ENCODE measurements around the gene TANK. TPM values are rescaled to one million over a fixed set of nuclear protein-coding genes. Genes with fewer than 3 reads are reported as not detected.

Gene TANK
- total and polyA plus RNA-seq, 4 donors, result 35.2 to 144 (median 61.0) TPM

DNA sequence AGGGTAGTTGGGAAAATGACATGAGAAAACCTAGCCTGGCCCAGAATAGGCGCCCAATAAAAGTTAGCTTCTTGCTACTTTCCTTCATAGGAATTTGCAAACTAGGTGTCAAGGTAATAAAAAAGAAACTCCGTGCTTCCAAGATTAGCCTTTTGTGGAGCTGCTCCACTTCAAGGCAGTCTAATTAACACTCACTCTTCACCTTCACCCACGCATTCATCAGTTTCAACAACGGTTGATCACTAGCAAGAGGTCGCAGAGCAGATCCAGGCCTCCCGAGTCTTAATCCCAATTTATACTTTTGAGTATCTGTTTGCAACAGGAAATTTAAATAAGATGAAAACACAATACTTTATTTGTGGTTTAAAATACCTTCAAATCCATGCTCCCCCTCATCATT is 39.5 kb upstream of the TANK start:
- TF ChIP-seq, protein P1, sequence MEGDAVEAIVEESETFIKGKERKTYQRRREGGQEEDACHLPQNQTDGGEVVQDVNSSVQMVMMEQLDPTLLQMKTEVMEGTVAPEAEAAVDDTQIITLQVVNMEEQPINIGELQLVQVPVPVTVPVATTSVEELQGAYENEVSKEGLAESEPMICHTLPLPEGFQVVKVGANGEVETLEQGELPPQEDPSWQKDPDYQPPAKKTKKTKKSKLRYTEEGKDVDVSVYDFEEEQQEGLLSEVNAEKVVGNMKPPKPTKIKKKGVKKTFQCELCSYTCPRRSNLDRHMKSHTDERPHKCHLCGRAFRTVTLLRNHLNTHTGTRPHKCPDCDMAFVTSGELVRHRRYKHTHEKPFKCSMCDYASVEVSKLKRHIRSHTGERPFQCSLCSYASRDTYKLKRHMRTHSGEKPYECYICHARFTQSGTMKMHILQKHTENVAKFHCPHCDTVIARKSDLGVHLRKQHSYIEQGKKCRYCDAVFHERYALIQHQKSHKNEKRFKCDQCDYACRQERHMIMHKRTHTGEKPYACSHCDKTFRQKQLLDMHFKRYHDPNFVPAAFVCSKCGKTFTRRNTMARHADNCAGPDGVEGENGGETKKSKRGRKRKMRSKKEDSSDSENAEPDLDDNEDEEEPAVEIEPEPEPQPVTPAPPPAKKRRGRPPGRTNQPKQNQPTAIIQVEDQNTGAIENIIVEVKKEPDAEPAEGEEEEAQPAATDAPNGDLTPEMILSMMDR (IDR thresholded peaks at IDR 0.05; ENCODE audit: control extremely low read depth, extremely low read depth), result no peak
- Histone ChIP-seq H3K9ac (ENCODE audit: insufficient read depth in 1 of 2, low read length in 2 of 2) (no peak overlapping the region), H3K4me3 (no peak overlapping the region), H3K4me1 (ENCODE audit: control insufficient read depth in 5 of 5, insufficient read depth in 5 of 5, low read length in 5 of 5) (peaks cover 0 to 7% (median 0%) of the 10 kb centered on the region in 5 donors), H3K9me3 (ENCODE audit: control insufficient read depth in 4 of 4, insufficient read depth in 3 of 4, low read length in 3 of 4) (no peaks in the 10 kb centered on the region), H3K36me3 (ENCODE audit: control insufficient read depth in 4 of 4, insufficient read depth in 4 of 4, low read length in 4 of 4) (no peaks in the 10 kb centered on the region), H3K27ac (ENCODE audit: low read depth in 1 of 2, low read length in 1 of 2) (no peak overlapping the region), H3K27me3 (ENCODE audit: control insufficient read depth in 3 of 3, insufficient read depth in 3 of 3, low read length in 2 of 3) (no peaks in the 10 kb centered on the region)
- WGBS, 2 donors, result 93 to 95% methylated on average over 6 of the region's 6 CpGs
- ATAC-seq (ENCODE audit: insufficient read depth, low FRiP score) (no peak), DNase-seq (no peak)

DNA sequence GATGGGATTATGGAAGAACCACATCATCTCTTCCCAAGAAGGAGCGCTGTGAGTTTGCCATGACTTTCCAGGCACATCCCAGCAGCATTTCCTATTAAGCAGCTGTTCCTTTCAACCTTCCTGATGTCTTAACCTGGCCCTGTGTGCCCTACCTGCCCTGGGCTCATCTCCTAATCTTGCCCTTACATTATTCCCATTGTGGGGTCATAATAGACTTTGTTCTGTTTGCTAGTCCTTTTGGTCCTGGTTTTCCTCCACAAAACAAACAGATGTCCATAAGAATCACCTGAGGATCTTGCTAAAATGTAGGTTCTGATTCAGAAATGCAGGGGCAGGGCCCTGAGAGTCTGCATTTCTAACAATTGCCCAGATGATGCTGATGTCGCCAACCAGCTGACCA is 38.6 kb upstream of the TANK start:
- ATAC-seq (ENCODE audit: insufficient read depth, low FRiP score), result no peak
- no peak for DNase-seq
- no peaks in the 10 kb centered on the region for H3K27me3 ChIP-seq (ENCODE audit: control insufficient read depth in 3 of 3, insufficient read depth in 3 of 3, low read length in 2 of 3)
- H3K4me3 ChIP-seq, result no peak overlapping the region
- H3K36me3 ChIP-seq (ENCODE audit: control insufficient read depth in 4 of 4, insufficient read depth in 4 of 4, low read length in 4 of 4), result no peaks in the 10 kb centered on the region
- no peak overlapping the region for H3K27ac ChIP-seq (ENCODE audit: low read depth in 1 of 2, low read length in 1 of 2)
- no peak overlapping the region for H3K9ac ChIP-seq (ENCODE audit: insufficient read depth in 1 of 2, low read length in 2 of 2)
- H3K9me3 ChIP-seq (ENCODE audit: control insufficient read depth in 4 of 4, insufficient read depth in 3 of 4, low read length in 3 of 4), result no peaks in the 10 kb centered on the region
- H3K4me1 ChIP-seq (ENCODE audit: control insufficient read depth in 5 of 5, insufficient read depth in 5 of 5, low read length in 5 of 5), result peaks cover 0 to 7% (median 0%) of the 10 kb centered on the region in 5 donors
- 89 to 100% methylated on average over 2 of the region's 2 CpGs for WGBS, 2 donors
- TF ChIP-seq, protein P1 (IDR thresholded peaks at IDR 0.05; ENCODE audit: control extremely low read depth, extremely low read depth), result no peak

DNA sequence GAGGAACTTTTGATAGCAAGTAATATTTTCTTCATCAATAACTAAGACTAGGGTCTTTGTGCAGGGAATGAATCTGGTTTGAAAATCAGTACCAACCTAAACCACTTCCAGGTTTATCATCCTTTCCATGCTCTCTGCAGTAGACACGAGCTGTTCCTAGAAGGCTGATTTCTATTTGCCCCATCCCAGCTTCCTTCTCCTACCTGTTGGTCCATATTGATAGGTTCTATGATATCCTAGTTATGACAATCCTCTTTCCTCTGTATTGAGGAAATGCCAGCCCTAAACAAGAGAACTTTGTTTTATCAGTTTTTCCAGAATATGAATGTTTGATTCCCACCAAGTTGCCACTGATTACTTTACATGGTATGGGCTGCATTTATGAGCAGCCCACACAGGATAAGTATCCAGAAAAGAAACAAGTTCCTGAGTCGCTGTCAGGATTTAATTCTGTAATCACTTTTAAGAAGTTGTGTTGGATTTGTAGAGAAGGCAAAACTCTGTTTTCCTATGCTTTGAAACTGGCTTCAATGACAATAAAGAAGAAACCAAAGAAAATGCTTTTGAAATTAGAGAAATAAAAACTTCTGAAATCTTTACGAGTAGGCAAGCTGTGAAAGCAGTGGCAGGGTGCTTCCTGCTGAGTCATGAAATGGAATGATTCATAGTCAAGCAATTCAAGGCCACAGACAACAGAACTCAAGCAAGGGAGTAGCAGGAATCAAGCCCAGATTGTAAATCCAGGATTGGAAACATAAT is 37.3 kb upstream of the TANK start:
- TF ChIP-seq, protein P1 (IDR thresholded peaks at IDR 0.05; ENCODE audit: control extremely low read depth, extremely low read depth), result no peak
- DNase-seq, result peak in 1 of 3 donors; percentile 38
- 35 to 41% methylated on average over 3 of the region's 3 CpGs for WGBS, 2 donors
- Histone ChIP-seq H3K36me3 (ENCODE audit: control insufficient read depth in 4 of 4, insufficient read depth in 4 of 4, low read length in 4 of 4) (no peaks in the 10 kb centered on the region), H3K4me1 (ENCODE audit: control insufficient read depth in 5 of 5, insufficient read depth in 5 of 5, low read length in 5 of 5) (peaks cover 0 to 7% (median 0%) of the 10 kb centered on the region in 5 donors), H3K9me3 (ENCODE audit: control insufficient read depth in 4 of 4, insufficient read depth in 3 of 4, low read length in 3 of 4) (no peaks in the 10 kb centered on the region), H3K27me3 (ENCODE audit: control insufficient read depth in 3 of 3, insufficient read depth in 3 of 3, low read length in 2 of 3) (no peaks in the 10 kb centered on the region), H3K27ac (ENCODE audit: low read depth in 1 of 2, low read length in 1 of 2) (peak overlapping the region in 1 of 2 donors; percentile 66), H3K4me3 (no peak overlapping the region), H3K9ac (ENCODE audit: insufficient read depth in 1 of 2, low read length in 2 of 2) (no peak overlapping the region)
- peak; percentile 86 for ATAC-seq (ENCODE audit: insufficient read depth, low FRiP score)
